Panc1 (cell line): ENCODE data around the gene PRKCA.
"Not testable (repeated sequence)": the region's sequence is repeated elsewhere in the genome, so short reads cannot be mapped to it uniquely, and the experiment has no call there.

Source experiments
- CTCF ChIP-seq: fragments of 450-650 bp; IDR thresholded peaks from 2 replicates; pipeline ENCODE4 v1.5.1; 2017; ENCODE audit warnings: mild to moderate bottlenecking
- POLR2AphosphoS5 ChIP-seq: IDR thresholded peaks from 2 replicates; pipeline ENCODE4 v1.6.1; 2012; ENCODE audit warnings: mild to moderate bottlenecking, low read depth, low read length, moderate library complexity

DNA sequence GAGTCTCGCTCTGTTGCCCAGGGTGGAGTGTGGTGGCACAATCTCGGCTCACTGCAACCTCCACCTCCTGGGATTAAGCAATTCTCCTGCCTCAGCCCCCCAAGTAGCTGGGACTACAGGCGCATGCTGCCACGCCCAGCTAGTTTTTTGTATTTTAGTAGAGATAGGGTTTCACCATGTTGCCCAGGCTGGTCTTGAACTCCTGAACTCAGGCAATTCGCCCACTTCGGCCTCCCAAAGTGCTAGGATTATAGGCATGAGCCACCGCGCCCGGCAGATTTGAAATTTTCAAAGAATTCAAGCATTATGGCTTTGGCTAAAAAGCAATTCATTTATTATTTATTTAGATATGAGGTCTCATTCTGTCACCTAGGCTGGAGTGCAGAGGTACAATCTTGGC is 5.0 kb upstream of the PRKCA start:
- TF ChIP-seq CTCF, POLR2AphosphoS5: not testable (repeated sequence)
